Stimulated activated CD4-positive, alpha-beta T cell treated with anti-CD3 and anti-CD28 coated beads, Interleukin-15, amount 100 ng/mL, for 48 hours (primary cell): ENCODE results near the gene DNAH1.
"Not testable (repeated sequence)": the region's sequence is repeated elsewhere in the genome, so short reads cannot be mapped to it uniquely, and the experiment has no call there.

Experiments used
- DNase-seq, 2 donors: peaks; one replicate each; pipeline ENCODE4 v3.0.0-alpha.2; 2020; ENCODE audit warnings: low read depth in 2 of 2

Gene DNAH1

GRCh38 chr3:52331906-52332305 is 15.8 kb downstream of the DNAH1 start:
- no peak for DNase-seq

GRCh38 chr3:52333869-52334557 is 17.9 kb downstream of the DNAH1 start:
- DNase-seq, result no peak

- not testable (repeated sequence) for DNase-seq
Observed at GRCh38 chr3:52338131-52338530, 22.0 kb downstream of the DNAH1 start.

GRCh38 chr3:52339612-52340011 is 23.5 kb downstream of the DNAH1 start:
- DNase-seq, result peak in 1 of 2 donors; percentile 12

- no peak for DNase-seq
Observed at GRCh38 chr3:52341123-52341522, 25.0 kb downstream of the DNAH1 start.

- no peak for DNase-seq
Observed at GRCh38 chr3:52343946-52344600, 28.0 kb downstream of the DNAH1 start.

- no peak for DNase-seq
Observed at GRCh38 chr3:52345521-52346109, 29.5 kb downstream of the DNAH1 start.

- DNase-seq, result no peak
Observed at GRCh38 chr3:52346623-52347530, 30.8 kb downstream of the DNAH1 start.

GRCh38 chr3:52347716-52348635 is 31.9 kb downstream of the DNAH1 start:
- no peak for DNase-seq

- no peak for DNase-seq
Observed at GRCh38 chr3:52349131-52349530, 33.0 kb downstream of the DNAH1 start.

GRCh38 chr3:52349611-52350395 is 33.7 kb downstream of the DNAH1 start:
- DNase-seq, result no peak

- DNase-seq, result no peak
Observed at GRCh38 chr3:52350416-52350815, 34.3 kb downstream of the DNAH1 start.

GRCh38 chr3:52350981-52351761 is 35.1 kb downstream of the DNAH1 start:
- no peak for DNase-seq

GRCh38 chr3:52351762-52352368 is 35.7 kb downstream of the DNAH1 start:
- DNase-seq, result no peak

GRCh38 chr3:52352566-52352965 is 36.4 kb downstream of the DNAH1 start:
- DNase-seq, result no peak

- DNase-seq, result no peak
Observed at GRCh38 chr3:52353291-52353855, 37.3 kb downstream of the DNAH1 start.

- no peak for DNase-seq
Observed at GRCh38 chr3:52354676-52355075, 38.6 kb downstream of the DNAH1 start.

GRCh38 chr3:52355526-52355925 is 39.4 kb downstream of the DNAH1 start:
- no peak for DNase-seq

- DNase-seq, result no peak
Observed at GRCh38 chr3:52356126-52356525, 40.0 kb downstream of the DNAH1 start.
